ENCODE measurements around the gene TSPAN8.
"Not testable (repeated sequence)": the region's sequence is repeated elsewhere in the genome, so short reads cannot be mapped to it uniquely, and the experiment has no call there.

TSPAN8 gene

DNA sequence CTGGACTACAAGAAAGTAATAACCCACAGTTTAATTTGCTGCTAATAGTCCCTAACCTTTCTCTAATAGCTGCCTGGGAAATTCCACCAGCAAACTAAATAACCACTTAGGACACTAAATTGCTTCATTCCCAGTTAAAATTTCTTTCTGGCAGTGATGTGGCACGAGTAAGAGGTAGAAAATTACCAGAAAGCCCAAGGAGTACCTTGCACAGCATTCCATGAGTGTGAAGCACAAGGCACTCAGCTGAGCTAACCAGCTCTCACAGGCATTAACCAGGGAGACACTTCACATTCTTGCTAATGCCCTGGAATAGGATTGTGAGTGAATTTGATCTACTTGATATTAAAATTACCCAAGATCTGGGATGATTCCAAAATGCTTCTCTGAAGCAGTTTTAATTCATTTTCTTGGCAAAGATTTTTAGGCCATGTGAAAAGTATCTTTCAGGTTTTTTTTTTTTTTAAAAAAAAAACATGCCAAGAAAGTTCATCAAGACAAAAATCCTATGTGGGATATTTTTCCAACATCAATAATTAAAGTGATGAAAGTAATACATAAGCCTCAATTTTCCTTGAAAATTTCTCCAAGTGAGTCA is 29.5 kb downstream of the TSPAN8 start:
- DNase-seq (ENCODE audit: low read depth in 2 of 2), result no peak

- no peak for DNase-seq (ENCODE audit: low read depth in 2 of 2)
These were observed 31.9 kb downstream of the TSPAN8 start for GRCh38 chr12:71125949-71126348.

GRCh38 chr12:71125515-71125914 is 32.3 kb downstream of the TSPAN8 start:
- no peak for DNase-seq (ENCODE audit: low read depth in 2 of 2)

GRCh38 chr12:71124835-71125460 is 32.9 kb downstream of the TSPAN8 start:
- DNase-seq (ENCODE audit: low read depth in 2 of 2), result no peak

DNA sequence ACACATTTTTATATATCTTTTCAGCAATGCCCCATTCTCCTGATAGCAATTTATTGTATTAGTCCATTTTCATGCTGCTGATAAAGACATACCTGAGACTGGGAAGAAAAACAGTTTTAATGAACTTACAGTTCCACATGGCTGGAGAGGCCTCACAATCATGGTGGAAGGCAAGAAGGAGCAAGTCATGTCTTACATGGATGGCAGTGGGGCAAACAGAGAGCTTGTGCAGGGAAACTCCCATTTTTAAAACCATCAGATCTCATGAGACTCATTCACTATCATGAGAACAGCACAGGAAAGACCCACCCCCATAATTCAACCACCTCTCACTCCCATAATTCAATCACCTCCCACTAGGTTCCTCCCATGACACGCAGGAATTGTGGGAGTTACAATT is 44.7 kb downstream of the TSPAN8 start:
- DNase-seq (ENCODE audit: low read depth in 2 of 2), result not testable (repeated sequence)

DNA sequence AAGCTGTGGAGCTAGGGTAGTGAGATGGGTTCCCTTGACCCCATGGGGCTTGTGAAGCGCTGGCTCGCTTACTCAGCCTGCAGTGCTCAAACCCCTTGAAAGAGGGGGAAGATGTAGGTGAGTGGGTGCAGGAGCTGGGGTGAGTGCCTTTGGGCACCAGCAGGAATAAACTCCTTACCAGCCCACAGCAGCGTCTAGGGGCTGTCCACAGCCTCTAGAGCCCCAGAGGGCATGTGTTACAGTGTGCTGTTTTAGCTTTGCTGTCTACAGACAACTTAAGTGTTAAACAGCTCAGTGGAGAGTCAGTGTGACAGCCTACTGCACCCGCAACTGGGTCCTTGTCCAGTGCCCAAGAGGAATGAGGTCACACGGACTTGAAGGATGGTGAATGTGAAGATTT is 48.0 kb downstream of the TSPAN8 start:
- no peak for DNase-seq (ENCODE audit: low read depth in 2 of 2)

DNA sequence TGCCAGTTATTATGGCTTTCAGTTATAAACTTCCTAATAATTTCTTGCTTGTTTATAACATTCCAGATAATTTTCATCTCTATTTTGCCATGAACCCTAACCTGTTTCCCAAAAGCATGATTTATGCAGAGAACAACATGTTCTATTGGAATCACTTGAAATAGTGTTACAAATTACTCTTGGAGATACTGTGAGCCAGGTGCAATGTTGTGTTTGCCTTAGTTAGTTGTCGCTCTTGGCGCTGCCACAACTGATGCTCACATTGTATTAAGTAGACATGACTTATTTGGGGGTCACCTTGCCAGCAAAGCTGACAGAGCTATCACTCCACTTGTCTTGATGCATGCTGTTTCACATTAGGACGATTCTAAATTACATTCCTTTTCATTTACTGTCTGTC is 49.4 kb downstream of the TSPAN8 start:
- no peak for DNase-seq (ENCODE audit: low read depth in 2 of 2)

- DNase-seq (ENCODE audit: low read depth in 2 of 2), result no peak
These were observed 49.9 kb downstream of the TSPAN8 start for GRCh38 chr12:71107936-71108335.

DNA sequence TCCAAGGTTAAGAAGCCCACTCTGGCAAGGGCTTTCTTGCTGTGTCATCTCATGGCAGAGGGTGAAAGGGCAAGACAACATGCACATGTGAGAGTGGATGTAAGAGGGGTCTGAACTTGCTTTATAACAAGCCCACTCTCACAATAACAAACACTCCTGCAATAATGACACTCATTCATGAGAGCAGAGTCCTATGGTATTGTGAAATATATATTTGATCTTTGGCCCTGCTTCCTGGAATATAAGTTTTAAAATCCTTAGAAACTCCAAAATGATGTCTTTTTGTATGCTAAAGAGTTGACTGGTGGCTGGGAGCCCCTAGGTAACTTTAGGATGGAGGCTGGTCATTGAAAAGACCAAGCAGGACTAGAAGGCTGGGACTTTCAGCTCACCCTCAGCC is 51.8 kb downstream of the TSPAN8 start:
- DNase-seq (ENCODE audit: low read depth in 2 of 2), result no peak

DNA sequence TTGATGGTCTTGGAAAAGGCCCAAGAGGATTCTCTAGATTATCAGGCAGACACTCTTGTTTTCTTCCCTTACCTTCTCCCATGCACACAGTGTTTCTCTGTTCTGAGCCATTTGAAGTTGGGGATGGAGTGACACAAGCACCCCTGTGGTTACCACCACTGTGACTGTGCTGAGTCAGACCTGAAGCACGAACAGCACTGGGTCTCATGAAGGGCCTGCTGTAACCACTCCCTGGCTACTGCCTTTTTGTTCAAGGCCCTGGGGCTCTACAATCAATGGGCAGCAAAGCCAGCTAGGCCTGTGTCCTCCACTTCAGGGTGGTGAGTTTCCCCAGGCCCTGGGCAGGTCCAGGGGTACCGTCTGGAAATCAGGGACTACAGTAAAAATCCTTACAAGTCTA is 65.5 kb downstream of the TSPAN8 start:
- DNase-seq (ENCODE audit: low read depth in 2 of 2), result no peak

DNA sequence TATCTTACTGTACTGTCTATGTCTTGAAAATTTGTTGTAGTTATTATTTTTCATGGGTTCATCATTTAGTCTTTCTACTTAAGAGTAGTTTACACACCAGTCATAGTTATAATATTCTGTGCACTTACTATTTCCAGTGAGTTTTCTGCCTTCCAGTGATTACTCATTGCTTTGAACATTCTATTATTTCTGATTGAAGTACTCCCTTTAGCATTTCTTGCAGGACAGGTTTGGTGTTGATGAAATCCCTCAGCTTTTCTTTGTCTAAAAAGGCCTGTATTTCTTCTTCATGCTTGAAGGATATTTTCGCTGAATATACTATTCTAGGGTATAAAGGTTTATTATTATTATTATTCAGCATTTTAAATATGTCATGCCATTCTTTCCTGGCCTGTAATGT is 66.8 kb downstream of the TSPAN8 start:
- DNase-seq (ENCODE audit: low read depth in 2 of 2), result no peak

DNA sequence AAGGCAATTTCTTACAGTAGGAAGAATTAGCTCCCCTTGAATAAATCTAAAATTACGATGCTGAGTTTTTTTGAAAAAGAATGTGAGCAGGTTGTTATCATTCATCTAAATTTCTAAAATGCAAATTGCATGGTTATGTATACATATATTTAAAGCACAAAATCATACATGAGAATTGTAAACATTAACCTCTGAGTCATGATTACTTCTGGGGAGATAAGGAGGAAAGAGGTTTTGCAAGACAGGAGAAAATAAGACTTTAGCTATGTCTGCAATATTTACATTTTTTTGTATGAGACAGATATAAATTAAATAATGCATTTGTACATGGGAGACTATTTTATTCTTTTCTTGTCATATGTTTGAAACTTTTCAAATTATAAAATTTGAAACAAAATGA is 72.2 kb downstream of the TSPAN8 start:
- DNase-seq (ENCODE audit: low read depth in 2 of 2), result no peak

- no peak for DNase-seq (ENCODE audit: low read depth in 2 of 2)
These were observed 82.1 kb downstream of the TSPAN8 start for GRCh38 chr12:71075743-71076142.

All from stimulated activated CD4-positive, alpha-beta T cell treated with anti-CD3 and anti-CD28 coated beads, Interleukin-12 subunit alpha, Interleukin-12 subunit beta, amount 100 ng/mL, for 24 hours (primary cell).